Activated CD4-positive, alpha-beta T cell treated with anti-CD3 and anti-CD28 coated beads for 36 hours (primary cell): ENCODE measurements around the gene IMPA2. TPM values are rescaled to one million over a fixed set of nuclear protein-coding genes. Genes with fewer than 3 reads are reported as not detected.
"Not testable (repeated sequence)": the region's sequence is repeated elsewhere in the genome, so short reads cannot be mapped to it uniquely, and the experiment has no call there.

Experiments
- ATAC-seq: fragments of 200-7000 bp; cut with Tn5 transposase; one replicate; pipeline ENCODE4 v1.10.0; 2021; ENCODE audit warnings: mild to moderate bottlenecking, moderate library complexity
- CTCF ChIA-PET: fragments of 350-600 bp; sonication (Branson Sonifier 250); formaldehyde crosslinking; loops from one replicate; lab custom pipeline; 2021; ENCODE audit warnings: antibody characterized with exemption; lab: Charles Lee
- POLR2A ChIA-PET: fragments of 350-600 bp; sonication (Branson Sonifier 250); formaldehyde crosslinking; loops from one replicate; lab custom pipeline; 2021; ENCODE audit warnings: antibody characterized with exemption, inconsistent platforms; lab: Charles Lee
- DNase-seq: peaks from one replicate; pipeline ENCODE4 v3.0.0-alpha.2; 2020
- H3K27ac Mint-ChIP-seq: one replicate; pipeline ENCODE4 v1.8.0; 2021; ENCODE audit warnings: mixed read lengths
- H3K27me3 Mint-ChIP-seq: one replicate; pipeline ENCODE4 v1.8.0; 2021; ENCODE audit warnings: mixed read lengths
- H3K36me3 Mint-ChIP-seq: one replicate; pipeline ENCODE4 v1.8.0; 2021; ENCODE audit warnings: low read depth, mixed read lengths
- H3K4me1 Mint-ChIP-seq: one replicate; pipeline ENCODE4 v1.8.0; 2021; ENCODE audit warnings: mixed read lengths
- H3K4me3 Mint-ChIP-seq: one replicate; pipeline ENCODE4 v1.8.0; 2021; ENCODE audit warnings: mild to moderate bottlenecking, moderate library complexity, mixed read lengths
- H3K9me3 Mint-ChIP-seq: one replicate; pipeline ENCODE4 v1.8.0; 2021; ENCODE audit warnings: low read depth, mixed read lengths
- intact Hi-C, 2 experiments: fragments of 100-400 bp; cut with DNase I in 1 of 2; cut with micrococcal nuclease in 1 of 2; formaldehyde crosslinking; loops; one replicate each; pipeline versions ENCODE4 v1.14.2 to v1.15.1; 2022 to 2024; cut with DNase I, micrococcal nuclease
- total RNA-seq, 2 experiments: library from RNA; stranded (reverse); gene quantifications; one replicate each; pipeline ENCODE4 v1.2.3, GENCODE V29; 2021

The IMPA2 gene
- total RNA-seq, 2 experiments from 2014 or later = 20.8 to 23.5 TPM

GRCh38 chr18:11963991-11964484 is 17.3 kb upstream of the IMPA2 start:
- DNase-seq (no peak), ATAC-seq (no peak)
- no peaks in the 10 kb centered on the region for H3K4me1 Mint-ChIP-seq
- H3K4me3 Mint-ChIP-seq = no peak overlapping the region
- POLR2A ChIA-PET = no interaction called here
- H3K27me3 Mint-ChIP-seq = no peaks in the 10 kb centered on the region
- H3K9me3 Mint-ChIP-seq = no peaks in the 10 kb centered on the region
- no peaks in the 10 kb centered on the region for H3K36me3 Mint-ChIP-seq
- H3K27ac Mint-ChIP-seq = no peak overlapping the region
- CTCF ChIA-PET = no interaction called here
- intact Hi-C loops = no loop called here

- ChIA-PET POLR2A (no interaction called here), CTCF (interaction anchor here (0.5 to 1.1 kb wide), 4 partner anchors 20 to 1368 kb away, joined by 3 to 5 read pairs (median 4); no protein-coding TSS in a partner anchor)
- Mint-ChIP-seq H3K36me3 (no peaks in the 10 kb centered on the region), H3K9me3 (no peaks in the 10 kb centered on the region), H3K4me1 (no peaks in the 10 kb centered on the region), H3K27ac (no peak overlapping the region), H3K4me3 (no peak overlapping the region), H3K27me3 (no peaks in the 10 kb centered on the region)
- no peak for DNase-seq
- ATAC-seq = no peak
- intact Hi-C loops = no loop called here
Measured at GRCh38 chr18:11969904-11970835, 11.1 kb upstream of the IMPA2 start.

- POLR2A ChIA-PET, CTCF ChIA-PET, H3K27me3 Mint-ChIP-seq, H3K27ac Mint-ChIP-seq, H3K4me1 Mint-ChIP-seq, H3K36me3 Mint-ChIP-seq, ATAC-seq, DNase-seq, intact Hi-C loops, H3K9me3 Mint-ChIP-seq, H3K4me3 Mint-ChIP-seq: not testable (repeated sequence)
Measured at GRCh38 chr18:11970836-11971226, 10.5 kb upstream of the IMPA2 start.

GRCh38 chr18:11972371-11973174 is 8.7 kb upstream of the IMPA2 start:
- Mint-ChIP-seq H3K4me1 (no peaks in the 10 kb centered on the region), H3K27ac (no peak overlapping the region), H3K4me3 (no peak overlapping the region), H3K36me3 (no peaks in the 10 kb centered on the region), H3K27me3 (no peaks in the 10 kb centered on the region), H3K9me3 (no peaks in the 10 kb centered on the region)
- POLR2A ChIA-PET = no interaction called here
- DNase-seq (no peak), ATAC-seq (no peak)
- intact Hi-C loops = no loop called here
- CTCF ChIA-PET = interaction anchor here (1.3 kb wide), 1 partner anchor 35 kb away, joined by 6 read pairs; no protein-coding TSS in a partner anchor

GRCh38 chr18:11974741-11975325 is 6.5 kb upstream of the IMPA2 start:
- H3K27me3 Mint-ChIP-seq = no peaks in the 10 kb centered on the region
- H3K36me3 Mint-ChIP-seq = no peaks in the 10 kb centered on the region
- H3K9me3 Mint-ChIP-seq = no peaks in the 10 kb centered on the region
- H3K4me3 Mint-ChIP-seq = no peak overlapping the region
- CTCF ChIA-PET = interaction anchor here (0.6 to 1.5 kb wide), 5 partner anchors 22 to 69 kb away, joined by 3 to 6 read pairs (median 3); no protein-coding TSS in a partner anchor
- peaks cover 2% of the 10 kb centered on the region for H3K4me1 Mint-ChIP-seq
- intact Hi-C loops = no loop called here
- H3K27ac Mint-ChIP-seq = no peak overlapping the region
- no peak for ATAC-seq
- POLR2A ChIA-PET = no interaction called here
- no peak for DNase-seq

- Mint-ChIP-seq H3K27me3 (no peaks in the 10 kb centered on the region), H3K4me3 (no peak overlapping the region), H3K9me3 (no peaks in the 10 kb centered on the region), H3K36me3 (no peaks in the 10 kb centered on the region), H3K4me1 (peaks cover 8% of the 10 kb centered on the region), H3K27ac (no peak overlapping the region)
- CTCF ChIA-PET = interaction anchor here (0.6 to 1.5 kb wide), 3 partner anchors 21 to 70 kb away, joined by 3 to 6 read pairs (median 3); no protein-coding TSS in a partner anchor
- POLR2A ChIA-PET = no interaction called here
- no peak for ATAC-seq
- no peak for DNase-seq
- intact Hi-C loops = no loop called here
Measured at GRCh38 chr18:11975723-11976122, 5.6 kb upstream of the IMPA2 start.

- ChIA-PET POLR2A (no interaction called here), CTCF (interaction anchor here (1.0 to 1.5 kb wide), 2 partner anchors 36 to 321 kb away, joined by 4 to 6 read pairs; no protein-coding TSS in a partner anchor)
- intact Hi-C loops = no loop called here
- DNase-seq = no peak
- no peak for ATAC-seq
- H3K4me1 Mint-ChIP-seq = peaks cover 8% of the 10 kb centered on the region
- H3K9me3 Mint-ChIP-seq = no peaks in the 10 kb centered on the region
- H3K27ac Mint-ChIP-seq = no peak overlapping the region
- no peak overlapping the region for H3K4me3 Mint-ChIP-seq
- H3K27me3 Mint-ChIP-seq = no peaks in the 10 kb centered on the region
- H3K36me3 Mint-ChIP-seq = no peaks in the 10 kb centered on the region
Measured at GRCh38 chr18:11976315-11977152, 4.8 kb upstream of the IMPA2 start.

- Mint-ChIP-seq H3K36me3 (no peaks in the 10 kb centered on the region), H3K27me3 (no peaks in the 10 kb centered on the region), H3K9me3 (no peaks in the 10 kb centered on the region), H3K4me3 (no peak overlapping the region), H3K4me1 (peaks cover 10% of the 10 kb centered on the region), H3K27ac (no peak overlapping the region)
- no peak for DNase-seq
- POLR2A ChIA-PET = no interaction called here
- intact Hi-C loops = no loop called here
- no peak for ATAC-seq
- CTCF ChIA-PET = interaction anchor here (1.0 kb wide), 1 partner anchor 322 kb away, joined by 4 read pairs; no protein-coding TSS in a partner anchor
Measured at GRCh38 chr18:11977153-11977466, 4.2 kb upstream of the IMPA2 start.

- H3K27ac Mint-ChIP-seq = no peak overlapping the region
- intact Hi-C loops = no loop called here
- no peak overlapping the region for H3K4me3 Mint-ChIP-seq
- H3K4me1 Mint-ChIP-seq = peaks cover 16% of the 10 kb centered on the region
- ATAC-seq (no peak), DNase-seq (no peak)
- peaks cover 4% of the 10 kb centered on the region for H3K27me3 Mint-ChIP-seq
- H3K9me3 Mint-ChIP-seq = no peaks in the 10 kb centered on the region
- no peaks in the 10 kb centered on the region for H3K36me3 Mint-ChIP-seq
- ChIA-PET CTCF (interaction anchor here (1.1 kb wide), 1 partner anchor 124 kb away, joined by 3 read pairs; no protein-coding TSS in a partner anchor), POLR2A (no interaction called here)
Measured at GRCh38 chr18:11978956-11979355, 2.4 kb upstream of the IMPA2 start.

- peak overlapping the region; percentile 82 for H3K27ac Mint-ChIP-seq
Measured at GRCh38 chr18:11980163-11980493, 1.2 kb upstream of the IMPA2 start.

More at GRCh38 chr18:11980163-11980493, 1.2 kb upstream of the IMPA2 start:
- Mint-ChIP-seq H3K27me3 (peaks cover 4% of the 10 kb centered on the region), H3K9me3 (no peaks in the 10 kb centered on the region), H3K4me3 (peak overlapping the region; percentile 91), H3K4me1 (peaks cover 16% of the 10 kb centered on the region), H3K36me3 (no peaks in the 10 kb centered on the region)
- ATAC-seq (no peak), DNase-seq (no peak)
- intact Hi-C loops = loop anchor here (2.0 to 10.0 kb wide), 5 partner anchors 57 to 723 kb away; partner anchors contain the start of genes CEP76 (in 1 of the 2), MPPE1 (in 1 of the 2), PSMG2 (in 1 of the 2) and SPIRE1 (in 1 of the 2)
- ChIA-PET CTCF (interaction anchor here (1.1 to 4.6 kb wide), 3 partner anchors 42 to 247 kb away, joined by 4 to 33 read pairs (median 5); no protein-coding TSS in a partner anchor), POLR2A (interaction anchor here (0.6 to 1.0 kb wide), 3 partner anchors 15 to 397 kb away, joined by 3 to 7 read pairs (median 5); partner anchors contain the start of gene AFG3L2)
